Vagina (tissue), 2 donors: Measurements from ENCODE around the gene TAF1B. TPM values are rescaled to one million over a fixed set of nuclear protein-coding genes. Genes with fewer than 3 reads are reported as not detected.

Experiments used
- DNase-seq, 2 donors: peaks; one replicate each; pipeline ENCODE4 v3.0.0-alpha.2; 2017; ENCODE audit errors: extremely low spot score in 2 of 2
- H3K27ac ChIP-seq: fragments of 200-600 bp; sonication (generic); one replicate; pipeline ENCODE4 v1.5.1; 2019
- H3K27me3 ChIP-seq: fragments of 200-600 bp; sonication (generic); one replicate; pipeline ENCODE4 v1.5.1; 2019
- H3K36me3 ChIP-seq, 2 donors: fragments of 200-600 bp; sonication (generic); one replicate each; pipeline ENCODE4 v1.5.1; 2017 to 2019
- H3K4me1 ChIP-seq: fragments of 200-600 bp; sonication (generic); one replicate; pipeline ENCODE4 v1.5.1; 2019
- H3K4me3 ChIP-seq, 2 donors: fragments of 200-600 bp; sonication (generic); 1 replicate in 1 of 2; 2 replicates in 1 of 2; pipeline ENCODE4 v1.5.1; 2016 to 2019
- H3K9me3 ChIP-seq: fragments of 200-600 bp; sonication (generic); one replicate; pipeline ENCODE4 v1.5.1; 2019
- POLR2A ChIP-seq, 2 donors: fragments of 450-650 bp; IDR thresholded peaks; one replicate each; pipeline ENCODE4 v1.6.1; 2017; ENCODE audit warnings: antibody characterized with exemption in 2 of 2, mild to moderate bottlenecking in 2 of 2, moderate library complexity in 2 of 2
- POLR2AphosphoS5 ChIP-seq, 2 donors: sonication (generic); formaldehyde crosslinking; IDR thresholded peaks; one replicate each; pipeline ENCODE4 v1.9.0; 2017; ENCODE audit warnings: antibody characterized with exemption in 2 of 2, mild to moderate bottlenecking in 2 of 2, low read depth in 1 of 2; ENCODE audit not compliant: insufficient read depth in 1 of 2
- intact Hi-C: fragments of 100-400 bp; cut with DNase I; formaldehyde crosslinking; loops from one replicate; pipeline ENCODE4 v1.15.1; 2023
- total RNA-seq: library from RNA; depleted of rRNA; stranded (reverse); fragments of >200 nt; gene quantifications from one replicate; pipeline ENCODE4 v1.2.3, GENCODE V29; 2016
- TF ChIP-seq, protein P1 (sequence below), 3 experiments: fragments of 450-650 bp in 2 of 3; fragments of 200-600 bp in 1 of 3; sonication (generic) in 1 of 3; IDR thresholded peaks; one replicate each; pipeline ENCODE4 v1.5.1; 2017 to 2019; ENCODE audit warnings: antibody characterized with exemption in 3 of 3, mild to moderate bottlenecking in 2 of 3, moderate library complexity in 2 of 3

The TAF1B gene
- total RNA-seq, 1 donor from 2014 or later, result 20.1 TPM

DNA sequence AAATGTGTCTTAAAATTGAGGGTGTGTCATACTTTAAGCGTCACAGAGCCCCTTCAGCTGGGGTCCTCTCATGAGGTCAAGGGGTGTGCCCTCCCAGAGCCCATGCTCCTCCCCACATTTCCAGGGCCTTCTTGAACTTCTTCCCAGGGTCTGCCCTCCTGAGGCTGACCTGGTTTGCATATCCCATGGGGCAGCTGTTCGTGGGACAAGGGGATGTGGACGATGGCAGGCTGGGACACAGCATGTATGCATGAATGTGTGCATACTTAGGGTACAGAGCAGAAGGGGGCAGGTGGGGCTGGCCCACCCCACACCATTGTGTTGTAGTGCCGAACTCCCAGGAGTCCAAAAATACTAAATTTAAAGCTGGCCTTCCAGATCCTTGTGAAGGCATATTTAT is 46.2 kb upstream of the TAF1B start:
- no peak overlapping the region for H3K27ac ChIP-seq
- DNase-seq, result no peak
- intact Hi-C loops, result no loop called here
- peaks cover 29% of the 10 kb centered on the region for H3K4me1 ChIP-seq
- no peaks in the 10 kb centered on the region for H3K36me3 ChIP-seq
- no peak overlapping the region for H3K4me3 ChIP-seq
- H3K9me3 ChIP-seq, result no peaks in the 10 kb centered on the region
- TF ChIP-seq, protein P1, sequence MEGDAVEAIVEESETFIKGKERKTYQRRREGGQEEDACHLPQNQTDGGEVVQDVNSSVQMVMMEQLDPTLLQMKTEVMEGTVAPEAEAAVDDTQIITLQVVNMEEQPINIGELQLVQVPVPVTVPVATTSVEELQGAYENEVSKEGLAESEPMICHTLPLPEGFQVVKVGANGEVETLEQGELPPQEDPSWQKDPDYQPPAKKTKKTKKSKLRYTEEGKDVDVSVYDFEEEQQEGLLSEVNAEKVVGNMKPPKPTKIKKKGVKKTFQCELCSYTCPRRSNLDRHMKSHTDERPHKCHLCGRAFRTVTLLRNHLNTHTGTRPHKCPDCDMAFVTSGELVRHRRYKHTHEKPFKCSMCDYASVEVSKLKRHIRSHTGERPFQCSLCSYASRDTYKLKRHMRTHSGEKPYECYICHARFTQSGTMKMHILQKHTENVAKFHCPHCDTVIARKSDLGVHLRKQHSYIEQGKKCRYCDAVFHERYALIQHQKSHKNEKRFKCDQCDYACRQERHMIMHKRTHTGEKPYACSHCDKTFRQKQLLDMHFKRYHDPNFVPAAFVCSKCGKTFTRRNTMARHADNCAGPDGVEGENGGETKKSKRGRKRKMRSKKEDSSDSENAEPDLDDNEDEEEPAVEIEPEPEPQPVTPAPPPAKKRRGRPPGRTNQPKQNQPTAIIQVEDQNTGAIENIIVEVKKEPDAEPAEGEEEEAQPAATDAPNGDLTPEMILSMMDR (IDR thresholded peaks at IDR 0.05), result no peak
- TF ChIP-seq POLR2A (IDR thresholded peaks at IDR 0.05) (no peak), POLR2AphosphoS5 (IDR thresholded peaks at IDR 0.05; ENCODE audit: insufficient read depth in 1 of 2, low read depth in 1 of 2) (no peak)
- no peaks in the 10 kb centered on the region for H3K27me3 ChIP-seq

DNA sequence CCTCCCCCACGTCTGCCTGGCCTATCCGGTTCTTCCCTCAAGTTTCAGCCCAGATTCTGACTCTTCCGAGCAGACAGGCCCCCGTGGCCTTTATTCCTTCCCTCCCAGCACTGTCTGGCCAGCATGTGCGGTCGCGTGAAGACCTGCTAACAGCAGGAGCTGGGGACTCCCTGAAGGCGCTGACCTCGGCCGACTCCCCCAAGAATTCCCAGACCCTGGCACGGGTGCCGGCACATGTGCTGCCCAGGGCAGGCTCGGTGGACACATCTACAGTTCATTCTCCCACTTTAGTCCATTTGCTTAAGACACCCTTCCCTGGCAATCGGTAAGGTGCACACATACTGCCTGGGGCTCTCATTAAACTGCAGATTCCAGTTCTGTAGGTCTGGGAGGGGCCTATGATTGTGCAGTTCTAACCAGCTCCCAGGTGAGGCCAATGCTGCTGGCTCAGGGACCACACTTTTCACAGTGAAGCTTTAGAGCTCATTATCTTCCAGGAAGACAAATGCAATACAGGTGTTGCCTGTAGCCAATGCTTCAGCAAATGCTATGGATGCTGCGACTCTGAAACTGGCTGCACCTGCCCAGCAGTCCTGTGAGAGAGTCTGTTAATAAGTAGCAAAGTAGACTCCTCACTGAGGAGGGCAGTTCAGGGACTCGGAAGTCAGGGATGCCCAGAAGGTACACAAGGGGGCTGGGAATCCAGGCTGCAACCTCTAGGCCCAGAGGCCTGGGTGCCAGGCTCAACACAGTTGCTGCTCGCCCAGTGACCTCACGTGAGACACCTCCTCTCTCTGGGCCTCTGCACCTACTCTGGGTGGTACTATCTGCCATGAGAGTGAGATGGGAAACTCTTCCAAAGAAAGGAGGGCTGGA is 45.4 kb upstream of the TAF1B start:
- H3K4me3 ChIP-seq, result no peak overlapping the region
- H3K27ac ChIP-seq, result no peak overlapping the region

DNA sequence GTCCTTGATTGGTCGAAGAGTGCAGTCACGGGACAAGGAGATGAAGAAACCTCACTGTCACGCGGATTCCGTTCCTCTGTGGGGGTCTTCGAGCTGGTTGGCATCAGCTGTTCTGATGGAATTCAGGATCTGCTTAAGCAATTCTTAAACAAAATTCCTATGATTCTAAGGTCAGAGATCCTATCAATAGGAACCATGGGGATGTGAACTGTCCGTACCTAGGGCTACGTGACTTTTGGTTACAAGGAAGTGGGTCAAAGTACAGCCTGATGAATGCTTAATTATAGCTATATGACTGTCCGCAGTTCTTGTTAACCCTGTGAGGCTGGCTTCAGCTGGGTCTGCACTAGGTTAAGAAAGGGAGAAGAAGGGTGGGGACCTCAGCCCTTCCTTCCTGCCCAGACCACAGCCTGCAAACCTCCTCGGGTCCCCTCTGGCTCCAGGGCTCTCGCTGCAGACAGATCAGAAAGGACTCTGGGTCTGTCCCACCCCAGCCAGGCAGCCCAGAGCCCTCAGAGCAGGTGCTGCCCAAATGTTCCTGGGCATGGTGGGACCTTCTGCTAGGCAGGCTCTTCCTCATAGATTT is 44.2 kb upstream of the TAF1B start:
- Histone ChIP-seq H3K36me3 (no peaks in the 10 kb centered on the region), H3K4me3 (no peak overlapping the region), H3K27ac (no peak overlapping the region), H3K9me3 (no peaks in the 10 kb centered on the region), H3K4me1 (peaks cover 45% of the 10 kb centered on the region), H3K27me3 (no peaks in the 10 kb centered on the region)
- no peak for TF ChIP-seq POLR2A (IDR thresholded peaks at IDR 0.05)
- no peak for TF ChIP-seq POLR2AphosphoS5 (IDR thresholded peaks at IDR 0.05; ENCODE audit: insufficient read depth in 1 of 2, low read depth in 1 of 2)
- TF ChIP-seq, protein P1 (IDR thresholded peaks at IDR 0.05), result no peak
- no peak for DNase-seq
- intact Hi-C loops, result no loop called here

More for the DNA sequence above, 45.4 kb upstream of the TAF1B start:
- Histone ChIP-seq H3K27me3 (no peaks in the 10 kb centered on the region), H3K9me3 (no peaks in the 10 kb centered on the region), H3K36me3 (no peaks in the 10 kb centered on the region), H3K4me1 (peaks cover 38% of the 10 kb centered on the region)
- peak in 1 of 2 donors; percentile 51 for TF ChIP-seq POLR2AphosphoS5 (IDR thresholded peaks at IDR 0.05; ENCODE audit: insufficient read depth in 1 of 2, low read depth in 1 of 2)
- TF ChIP-seq, protein P1 (IDR thresholded peaks at IDR 0.05), result no peak
- no peak for DNase-seq
- intact Hi-C loops, result no loop called here

DNA sequence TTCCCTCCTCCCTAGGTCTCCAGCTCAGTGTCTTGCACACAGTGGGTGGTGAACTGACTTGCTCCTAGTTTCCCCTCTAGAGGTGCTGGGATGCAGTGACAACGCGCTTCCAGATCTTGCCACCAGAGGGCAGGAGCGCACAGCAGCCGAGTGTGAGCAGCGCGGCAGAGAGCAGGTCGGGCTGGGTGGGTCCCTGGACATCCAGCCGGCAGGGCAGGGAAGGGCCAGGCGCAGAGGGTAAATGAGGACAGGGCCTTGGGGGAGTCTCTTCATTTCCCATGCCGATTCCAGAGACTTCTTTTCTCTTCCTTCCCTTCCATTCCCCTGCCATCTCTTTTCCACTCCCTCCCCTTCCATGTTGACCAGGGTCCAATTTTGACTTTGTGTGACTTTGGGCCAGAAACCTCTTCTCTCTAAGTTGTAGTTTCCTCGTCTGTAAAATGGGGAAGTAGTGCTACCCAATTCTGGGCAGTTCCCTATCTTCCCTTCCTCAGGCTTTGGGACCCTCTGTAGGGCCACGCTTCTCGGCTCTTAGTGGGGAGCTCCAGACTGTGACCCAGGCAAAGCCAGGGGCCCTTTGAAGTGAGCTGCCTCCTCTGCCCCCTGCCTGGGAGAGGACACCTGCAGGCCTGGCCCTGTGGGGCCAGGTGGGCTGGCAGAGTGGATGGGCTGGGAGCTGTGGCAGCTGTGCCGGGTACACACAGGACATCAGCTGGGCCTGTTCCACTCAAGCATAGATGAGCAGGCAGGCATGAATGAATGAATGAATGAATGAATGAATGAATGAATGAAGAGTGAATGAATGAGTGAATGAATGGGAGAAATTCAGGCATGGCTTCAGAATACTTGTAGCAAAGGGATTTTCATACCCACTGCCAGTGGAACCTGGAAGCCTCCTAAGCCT is 43.3 kb upstream of the TAF1B start:
- TF ChIP-seq, protein P1 (IDR thresholded peaks at IDR 0.05), result peak; percentile 90 to 94 (median 92)
- TF ChIP-seq POLR2AphosphoS5 (IDR thresholded peaks at IDR 0.05; ENCODE audit: insufficient read depth in 1 of 2, low read depth in 1 of 2) (peak in 1 of 2 donors; percentile 53), POLR2A (IDR thresholded peaks at IDR 0.05) (no peak)
- H3K27me3 ChIP-seq, result no peaks in the 10 kb centered on the region
- H3K4me1 ChIP-seq, result peaks cover 45% of the 10 kb centered on the region
- DNase-seq, result peak in 1 of 2 donors; percentile 78
- intact Hi-C loops, result no loop called here
- H3K9me3 ChIP-seq, result no peaks in the 10 kb centered on the region
- H3K36me3 ChIP-seq, result no peaks in the 10 kb centered on the region
- H3K27ac ChIP-seq, result peak overlapping the region; percentile 97
- H3K4me3 ChIP-seq, result no peak overlapping the region
